ENCODE results near the gene CDC20.

CDC20 gene

DNA sequence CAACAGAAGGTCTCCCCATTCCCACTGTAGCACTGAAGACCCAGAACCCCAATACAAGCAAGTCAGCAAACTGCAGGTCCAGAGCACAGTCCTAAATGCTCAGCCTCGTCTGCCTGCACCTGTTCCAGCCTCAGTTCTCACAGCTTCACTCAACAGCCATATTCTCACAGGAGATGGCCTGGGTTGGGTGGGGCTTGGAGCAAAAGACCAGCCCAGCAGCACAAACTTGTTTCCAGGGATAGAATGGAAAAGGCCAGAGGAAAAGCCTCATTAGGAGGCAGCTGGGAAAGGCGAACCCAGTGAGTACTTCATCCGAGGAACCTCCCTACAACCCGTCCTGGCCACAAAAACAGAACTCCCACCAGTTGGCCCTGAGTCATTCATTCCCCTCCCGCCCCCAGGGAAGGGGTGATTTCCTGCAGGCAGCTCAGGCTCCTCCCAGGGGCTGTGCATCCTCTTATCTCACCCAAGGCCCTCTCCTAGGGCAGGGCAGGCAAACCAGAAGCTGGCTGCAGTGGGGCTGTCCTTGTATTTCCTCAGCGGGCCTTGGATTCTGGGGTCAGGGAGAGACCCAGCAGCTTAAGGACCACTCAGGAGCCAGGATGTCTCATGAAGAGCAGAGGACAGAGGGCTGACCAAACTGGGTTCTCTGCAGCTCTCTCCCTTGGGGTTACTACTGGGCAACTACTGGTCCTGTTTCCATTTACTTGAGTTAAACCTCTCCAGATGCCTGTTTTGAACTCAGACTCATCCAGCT is 28.6 kb upstream of the CDC20 start:
- DNase-seq, result peak; percentile 79

DNA sequence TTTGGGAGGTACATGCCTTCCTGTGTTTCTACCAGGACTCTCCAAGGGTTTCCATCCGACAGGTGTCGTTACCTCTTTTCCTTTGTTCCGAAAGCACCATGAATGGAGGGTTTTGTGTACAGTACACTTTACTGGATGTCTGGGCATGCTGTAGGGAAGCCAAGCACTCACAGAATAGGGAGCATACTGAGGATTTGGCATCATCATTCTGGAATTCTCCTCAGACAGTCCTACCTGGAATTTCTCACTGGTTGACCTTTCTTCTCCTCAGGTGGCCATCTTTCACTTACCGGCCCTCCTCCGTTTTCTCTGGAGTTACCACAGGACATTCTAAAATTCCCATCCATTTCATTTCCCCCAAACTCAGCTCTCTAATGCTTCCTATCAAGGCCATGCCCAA is 27.1 kb upstream of the CDC20 start:
- no peak for DNase-seq

DNA sequence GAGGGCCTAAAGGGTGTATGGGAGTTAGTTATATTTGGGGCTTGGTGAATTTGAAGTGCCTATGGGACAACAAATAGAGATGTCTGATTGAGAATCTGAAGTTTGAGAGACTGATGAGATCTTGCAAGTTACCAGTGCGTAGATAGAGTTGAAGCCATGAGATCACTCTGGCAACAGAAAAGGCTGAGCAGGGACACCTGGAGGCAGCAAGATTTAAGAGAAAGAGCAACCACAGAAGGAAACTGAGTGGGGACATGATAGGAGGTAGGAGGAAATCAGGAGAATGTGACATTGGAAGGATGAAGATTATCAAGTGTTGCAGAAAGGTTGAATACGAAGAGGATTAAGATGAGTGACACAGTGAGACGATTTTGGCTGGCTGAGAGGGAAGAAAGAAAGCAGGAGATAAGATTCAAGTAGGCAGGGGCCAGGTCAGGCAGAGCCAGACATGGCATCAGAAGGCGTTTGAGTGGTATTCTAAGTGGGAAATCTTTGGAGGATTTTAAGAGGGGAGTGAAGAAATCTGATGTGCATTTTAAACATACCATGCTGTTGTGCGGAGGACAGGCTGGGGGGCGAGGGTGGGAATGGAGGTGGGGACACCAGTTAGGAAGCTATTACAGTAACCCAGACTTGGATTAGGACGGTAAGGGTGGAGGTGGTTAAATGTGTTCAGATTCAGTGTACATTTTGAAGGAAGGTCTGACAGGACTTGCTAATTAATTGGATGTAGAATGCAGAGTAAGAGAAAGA is 24.2 kb upstream of the CDC20 start:
- no peak for DNase-seq

DNA sequence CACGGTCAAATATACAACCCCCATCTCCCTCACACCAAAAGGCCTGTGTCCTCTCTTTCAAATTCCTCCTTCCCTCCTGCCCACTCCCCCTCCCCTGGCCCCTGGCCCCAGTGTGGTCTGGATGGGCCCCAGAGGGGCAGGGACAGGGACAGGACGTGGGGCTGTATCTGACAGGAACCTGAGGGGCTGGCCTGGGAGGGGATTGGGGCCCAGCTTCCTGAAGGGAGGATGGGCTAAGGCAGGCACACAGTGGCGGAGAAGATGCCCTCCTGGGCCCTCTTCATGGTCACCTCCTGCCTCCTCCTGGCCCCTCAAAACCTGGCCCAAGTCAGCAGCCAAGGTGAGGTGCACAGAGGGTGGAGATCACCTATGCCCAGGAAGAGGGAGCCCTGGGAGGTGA is 21.2 kb upstream of the CDC20 start, which contains the start of gene MPL:
TSS of gene MPL (plus strand) at position 231 of the 400 bp plus-strand sequence. CDS start at position 262, 31 bp downstream.
- DNase-seq, result no peak

DNA sequence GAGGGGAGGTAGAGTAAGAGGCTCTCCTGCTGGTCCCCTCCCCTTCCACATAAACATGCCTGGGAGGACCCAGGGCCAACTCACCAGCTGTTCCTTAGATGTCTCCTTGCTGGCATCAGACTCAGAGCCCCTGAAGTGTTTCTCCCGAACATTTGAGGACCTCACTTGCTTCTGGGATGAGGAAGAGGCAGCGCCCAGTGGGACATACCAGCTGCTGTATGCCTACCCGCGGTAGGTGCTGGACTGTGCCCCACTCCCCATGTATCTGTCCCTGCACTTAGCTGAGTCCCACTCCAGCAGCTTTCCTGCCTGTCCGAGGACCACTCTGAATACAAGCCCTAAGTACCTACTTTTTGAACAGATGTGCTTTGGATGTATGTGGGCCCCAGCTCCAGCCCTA is 20.8 kb upstream of the CDC20 start:
- DNase-seq, result no peak

DNA sequence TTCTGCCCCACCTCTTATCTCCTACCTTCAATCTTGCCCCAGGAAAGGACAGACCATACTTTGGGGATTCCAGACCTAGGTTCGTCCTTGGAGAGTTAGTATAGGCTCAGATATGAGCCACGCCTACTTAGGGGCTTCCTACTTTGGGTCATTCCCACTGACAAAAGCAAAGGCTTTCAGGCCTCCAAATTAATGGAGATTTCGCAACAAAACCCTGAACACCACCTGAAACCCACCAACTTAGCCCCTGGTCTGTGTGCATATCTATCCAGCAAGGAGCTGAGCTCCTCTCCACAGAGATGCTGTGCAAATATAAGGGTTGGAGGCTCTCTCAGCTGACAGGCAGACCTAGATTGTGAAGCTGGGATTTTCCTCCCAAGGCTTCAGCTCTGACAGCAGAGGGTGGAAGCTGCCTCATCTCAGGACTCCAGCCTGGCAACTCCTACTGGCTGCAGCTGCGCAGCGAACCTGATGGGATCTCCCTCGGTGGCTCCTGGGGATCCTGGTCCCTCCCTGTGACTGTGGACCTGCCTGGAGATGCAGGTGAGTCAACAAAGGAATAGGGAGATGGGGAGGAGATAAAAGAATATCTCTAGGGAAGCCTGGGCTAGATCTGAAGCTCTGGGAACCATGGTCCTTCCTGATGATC is 19.1 kb upstream of the CDC20 start:
- no peak for DNase-seq

DNA sequence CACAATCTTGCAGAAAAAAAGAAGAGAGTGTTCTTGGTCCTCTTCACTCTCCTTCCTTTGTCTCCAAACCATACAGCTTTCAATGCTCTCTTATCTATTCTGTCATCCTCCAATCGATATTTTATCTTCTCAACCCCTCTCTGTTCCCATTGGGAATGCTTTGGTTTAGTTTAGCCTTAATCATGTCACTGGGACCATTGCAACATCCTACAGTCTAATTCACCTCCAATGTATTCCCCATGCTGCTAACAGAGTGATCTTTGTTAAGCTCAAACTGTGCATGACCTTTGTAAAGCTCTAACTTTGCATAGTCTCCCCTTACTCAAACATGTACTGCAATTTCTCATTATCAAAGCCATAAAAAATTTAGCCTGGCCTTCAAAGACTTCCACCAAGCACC is 18.2 kb upstream of the CDC20 start:
- DNase-seq, result no peak

DNA sequence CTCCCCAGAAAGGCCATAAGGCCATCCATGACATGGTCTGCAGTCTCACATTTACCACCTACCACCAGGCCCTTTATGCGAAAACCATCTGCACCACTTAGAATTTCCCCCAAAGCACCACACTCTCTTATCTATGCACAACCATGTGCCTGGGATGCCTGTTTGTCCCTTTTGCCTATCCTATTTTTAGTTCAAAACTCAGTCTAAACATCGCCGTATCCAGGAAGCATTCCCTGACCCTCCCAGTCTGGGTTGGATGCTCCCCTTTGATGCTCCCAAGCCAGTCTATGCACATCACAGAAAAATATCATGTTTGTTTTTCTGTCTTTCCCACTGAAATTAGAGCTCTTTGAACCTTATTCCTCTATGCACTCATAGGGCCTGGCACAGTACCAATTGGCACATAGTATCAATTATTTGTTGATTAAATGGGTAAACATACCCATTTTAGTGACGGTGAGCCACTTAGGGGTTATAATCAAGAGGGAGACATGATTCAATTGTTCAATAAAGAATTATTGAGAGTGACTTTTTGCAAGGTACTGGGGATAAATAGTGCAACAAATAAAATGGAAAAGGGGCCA is 14.4 kb upstream of the CDC20 start:
- no peak for DNase-seq

DNA sequence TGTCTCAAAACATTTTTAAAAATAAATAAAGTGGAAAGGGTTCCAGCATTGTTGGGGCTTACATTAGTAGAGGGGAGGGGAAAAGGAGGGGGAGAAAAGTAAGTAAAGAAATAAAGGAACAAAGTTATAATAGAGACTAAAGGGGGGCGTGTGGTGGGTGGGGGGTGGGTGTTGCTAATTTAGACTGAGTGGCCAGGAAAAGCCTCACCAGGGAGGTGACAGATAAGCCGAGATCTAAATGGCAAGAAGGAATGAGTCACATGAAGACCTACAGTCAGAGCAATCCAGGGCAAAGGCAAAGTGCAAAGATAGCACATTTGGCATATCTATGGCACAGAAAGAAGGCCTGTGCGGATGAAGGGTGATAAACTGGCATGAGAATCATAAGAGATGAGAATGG is 13.7 kb upstream of the CDC20 start:
- no peak for DNase-seq

DNA sequence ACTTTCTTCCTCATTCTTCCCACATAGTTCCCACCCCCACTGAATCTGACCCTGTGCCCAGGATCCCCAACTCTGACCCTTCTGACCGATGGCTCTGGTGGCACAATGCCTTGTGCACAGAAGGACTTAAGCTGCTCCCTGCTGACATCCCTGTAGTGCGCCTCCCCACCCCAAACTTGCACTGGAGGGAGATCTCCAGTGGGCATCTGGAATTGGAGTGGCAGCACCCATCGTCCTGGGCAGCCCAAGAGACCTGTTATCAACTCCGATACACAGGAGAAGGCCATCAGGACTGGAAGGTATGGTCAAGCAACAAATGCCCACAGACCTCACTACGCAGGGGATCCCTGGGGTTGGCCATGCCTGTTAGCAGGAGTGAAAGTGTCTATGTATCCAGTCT is 12.1 kb upstream of the CDC20 start:
- no peak for DNase-seq

DNA sequence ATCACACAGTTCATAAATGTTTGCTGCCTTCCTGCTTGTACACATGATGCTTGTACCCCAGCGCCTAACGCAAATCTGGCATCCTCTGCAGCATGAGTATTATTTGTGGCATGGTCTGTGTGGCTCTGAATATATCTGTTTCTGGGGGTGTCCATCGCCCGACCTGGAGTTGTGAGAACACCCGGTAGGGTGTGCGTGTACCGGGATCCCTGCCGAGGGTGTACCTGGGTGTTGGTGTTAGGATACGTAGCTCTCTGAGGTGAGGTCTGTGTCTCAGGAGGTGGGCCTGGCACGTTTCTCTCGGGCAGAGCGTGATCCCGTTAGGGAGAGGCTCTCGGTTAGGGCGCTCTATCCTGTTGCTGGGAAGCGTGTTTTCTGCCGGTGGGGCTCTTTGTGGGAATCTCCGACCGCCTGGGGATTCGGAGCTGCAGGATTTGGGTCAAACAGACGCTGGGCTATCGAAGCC is 10.4 kb upstream of the CDC20 start:
- DNase-seq, result no peak

DNA sequence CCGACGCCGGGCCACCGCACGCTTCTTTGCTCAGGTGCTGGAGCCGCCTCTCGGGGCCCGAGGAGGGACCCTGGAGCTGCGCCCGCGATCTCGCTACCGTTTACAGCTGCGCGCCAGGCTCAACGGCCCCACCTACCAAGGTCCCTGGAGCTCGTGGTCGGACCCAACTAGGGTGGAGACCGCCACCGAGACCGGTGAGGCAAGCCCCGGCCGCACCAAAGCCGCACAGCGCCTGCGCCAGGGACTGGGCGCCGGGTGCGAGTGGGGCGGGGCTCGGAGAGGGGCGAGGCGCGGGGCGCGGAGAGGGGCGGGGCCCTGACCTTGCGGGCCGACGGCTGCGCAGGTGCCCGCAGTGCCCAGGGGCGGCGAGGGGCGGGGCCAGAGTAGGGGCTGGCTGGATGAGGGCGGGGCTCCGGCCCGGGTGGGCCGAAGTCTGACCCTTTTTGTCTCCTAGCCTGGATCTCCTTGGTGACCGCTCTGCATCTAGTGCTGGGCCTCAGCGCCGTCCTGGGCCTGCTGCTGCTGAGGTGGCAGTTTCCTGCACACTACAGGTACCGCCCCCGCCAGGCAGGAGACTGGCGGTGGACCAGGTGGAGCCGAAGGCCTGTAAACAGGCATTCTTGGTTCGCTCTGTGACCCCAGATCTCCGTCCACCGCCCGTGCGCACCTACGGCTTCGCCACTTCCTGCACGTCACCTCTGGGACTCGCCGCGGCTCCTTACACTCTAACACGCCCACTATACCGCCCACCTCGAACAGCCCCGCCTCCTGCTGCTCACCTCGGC is 9.8 kb upstream of the CDC20 start:
- DNase-seq, result peak; percentile 53

DNA sequence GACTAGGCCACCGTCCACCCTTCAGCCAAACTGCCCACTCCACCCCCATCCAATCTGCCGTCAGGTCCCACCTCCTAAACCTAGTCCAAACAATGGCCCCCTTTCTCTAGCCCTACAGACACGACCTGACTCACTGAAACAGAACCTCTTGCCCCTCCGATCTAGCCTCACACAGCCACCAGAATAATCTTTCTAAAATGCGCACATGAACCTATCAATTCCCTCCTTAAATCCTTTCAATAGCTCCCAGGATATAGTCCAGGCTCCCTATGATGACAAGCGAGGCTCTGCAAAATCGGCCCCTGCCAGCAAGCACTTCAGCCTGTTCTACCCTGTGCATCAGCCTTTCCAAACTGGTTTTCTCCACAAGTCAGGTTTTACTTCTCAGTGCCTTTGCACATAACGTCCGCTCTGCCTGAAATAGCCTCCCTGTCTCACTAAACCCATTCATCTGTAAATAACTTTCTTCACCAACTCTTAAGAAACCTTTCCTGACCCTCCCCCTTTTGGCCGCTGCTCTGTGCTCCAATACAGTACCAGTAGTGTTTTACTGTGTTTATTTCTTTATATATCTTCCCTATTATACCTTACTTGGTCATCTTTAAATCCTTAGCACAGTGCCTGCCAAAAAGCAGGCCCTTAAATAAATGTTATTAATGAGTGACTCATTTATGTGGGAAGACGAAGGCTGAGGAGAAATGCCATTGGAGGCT is 9.0 kb upstream of the CDC20 start:
- no peak for DNase-seq

DNA sequence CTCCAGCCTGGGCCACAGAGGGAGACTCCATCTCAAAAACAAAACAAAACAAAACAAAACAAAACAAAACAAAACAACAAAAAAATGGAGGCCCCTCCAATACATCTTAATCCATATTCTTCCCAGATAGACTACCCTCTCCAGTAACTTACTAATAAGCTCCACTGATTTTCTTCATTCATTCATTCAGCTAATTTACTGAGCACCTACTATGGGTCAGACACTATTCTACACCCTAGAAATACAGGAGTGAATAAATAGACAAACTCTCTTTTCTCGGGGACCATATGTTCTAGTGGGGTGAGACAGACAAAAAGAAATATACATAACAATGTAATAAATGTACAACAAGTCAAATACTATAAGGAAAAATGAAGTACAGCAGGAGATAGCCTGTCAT is 7.8 kb upstream of the CDC20 start:
- DNase-seq, result no peak

DNA sequence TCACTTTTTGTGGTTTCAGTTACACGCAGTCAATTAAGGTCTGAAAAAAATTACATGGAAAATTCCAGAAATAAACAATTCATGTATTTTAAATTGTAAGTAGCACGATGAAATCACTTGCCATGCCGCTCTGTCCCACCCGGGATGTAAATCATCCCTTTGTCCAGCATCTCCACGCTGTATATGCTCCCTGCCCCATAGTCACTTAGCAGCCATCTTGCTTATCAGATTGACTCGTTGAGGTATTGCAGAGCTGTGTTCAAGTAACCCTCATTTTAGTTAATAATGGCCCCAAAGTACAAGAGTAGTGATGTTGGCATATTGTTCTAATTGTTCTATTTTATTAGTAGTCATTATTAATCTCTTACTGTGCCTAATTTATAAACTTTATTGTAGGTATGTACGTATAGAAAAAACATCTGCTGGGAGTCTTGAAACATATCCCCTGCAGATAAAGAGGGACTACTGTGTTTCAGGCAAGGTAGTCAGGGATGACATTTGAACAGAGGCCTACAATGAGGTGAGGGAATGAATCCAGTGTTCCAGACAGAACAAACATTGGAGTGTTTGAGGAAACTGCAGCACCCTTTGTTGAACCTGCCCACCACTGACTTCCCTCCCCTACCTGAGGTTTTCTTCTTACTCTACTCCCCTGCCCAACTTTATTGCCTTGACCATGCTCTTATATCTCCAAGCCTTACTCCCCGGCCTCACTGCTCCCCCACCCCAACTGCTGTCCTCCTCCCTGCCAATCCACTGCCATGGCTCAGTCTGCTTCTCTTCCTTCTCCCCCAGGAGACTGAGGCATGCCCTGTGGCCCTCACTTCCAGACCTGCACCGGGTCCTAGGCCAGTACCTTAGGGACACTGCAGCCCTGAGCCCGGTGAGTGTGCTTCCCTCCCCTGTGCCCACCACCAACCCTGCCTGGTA is 7.1 kb upstream of the CDC20 start:
- DNase-seq, result no peak

DNA sequence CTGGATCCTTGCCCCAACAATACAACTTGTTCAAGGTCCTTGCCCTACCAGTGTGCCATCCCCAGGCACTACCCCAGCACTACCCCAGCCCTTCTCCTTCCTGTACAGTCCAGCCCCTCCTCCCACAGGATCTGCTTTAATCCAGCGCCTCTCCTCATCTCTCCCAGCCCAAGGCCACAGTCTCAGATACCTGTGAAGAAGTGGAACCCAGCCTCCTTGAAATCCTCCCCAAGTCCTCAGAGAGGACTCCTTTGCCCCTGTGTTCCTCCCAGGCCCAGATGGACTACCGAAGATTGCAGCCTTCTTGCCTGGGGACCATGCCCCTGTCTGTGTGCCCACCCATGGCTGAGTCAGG is 6.5 kb upstream of the CDC20 start:
- DNase-seq, result no peak

DNA sequence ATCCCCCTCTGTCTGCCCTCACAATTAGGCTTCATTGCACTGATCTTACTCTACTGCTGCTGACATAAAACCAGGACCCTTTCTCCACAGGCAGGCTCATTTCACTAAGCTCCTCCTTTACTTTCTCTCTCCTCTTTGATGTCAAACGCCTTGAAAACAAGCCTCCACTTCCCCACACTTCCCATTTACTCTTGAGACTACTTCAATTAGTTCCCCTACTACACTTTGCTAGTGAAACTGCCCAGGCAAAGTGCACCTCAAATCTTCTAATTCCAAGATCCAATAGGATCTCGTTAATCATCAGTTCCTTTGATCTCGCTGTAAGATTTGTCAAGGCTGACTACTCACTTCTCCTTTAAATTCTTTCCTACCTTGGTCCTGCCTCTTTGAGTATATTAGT is 5.9 kb upstream of the CDC20 start:
- no peak for DNase-seq

DNA sequence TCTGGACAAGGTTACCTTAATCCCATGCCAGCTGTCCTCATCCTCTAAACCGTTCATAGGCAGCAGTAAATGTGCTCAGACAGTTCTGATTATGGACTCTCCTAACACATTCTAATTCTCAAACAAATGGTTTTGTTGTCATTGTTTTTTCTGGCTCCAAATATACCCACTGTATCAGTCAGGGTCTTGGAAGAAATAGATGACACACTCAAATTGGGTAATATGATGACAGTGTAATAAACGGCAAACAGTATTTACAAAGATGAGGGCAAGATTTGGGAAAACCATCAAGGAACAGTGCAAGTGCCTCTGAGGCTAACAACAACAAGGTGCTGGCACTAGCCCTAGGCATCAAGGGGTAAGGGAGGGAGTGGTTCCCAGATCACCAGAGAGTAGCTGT is 4.3 kb upstream of the CDC20 start:
- DNase-seq, result no peak

DNA sequence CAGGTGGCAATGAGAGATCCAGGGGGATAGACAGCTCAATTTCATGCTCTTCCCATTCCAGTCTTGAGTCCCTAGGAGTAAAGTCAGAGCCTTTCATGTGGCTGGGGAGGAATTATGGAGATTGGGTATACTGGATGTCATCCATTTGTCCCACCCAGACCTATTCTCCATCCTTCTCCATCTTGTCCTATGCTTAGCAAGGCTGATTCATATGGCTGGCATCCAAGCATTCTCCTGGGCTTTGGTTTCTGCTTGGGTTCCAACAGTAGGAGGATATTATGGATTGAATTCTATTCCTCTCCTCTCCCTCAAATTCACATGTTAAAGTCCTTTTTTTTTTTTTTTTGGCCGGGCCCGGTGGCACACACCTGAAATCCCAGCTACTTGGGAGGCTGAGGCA is 3.8 kb upstream of the CDC20 start:
- no peak for DNase-seq

DNA sequence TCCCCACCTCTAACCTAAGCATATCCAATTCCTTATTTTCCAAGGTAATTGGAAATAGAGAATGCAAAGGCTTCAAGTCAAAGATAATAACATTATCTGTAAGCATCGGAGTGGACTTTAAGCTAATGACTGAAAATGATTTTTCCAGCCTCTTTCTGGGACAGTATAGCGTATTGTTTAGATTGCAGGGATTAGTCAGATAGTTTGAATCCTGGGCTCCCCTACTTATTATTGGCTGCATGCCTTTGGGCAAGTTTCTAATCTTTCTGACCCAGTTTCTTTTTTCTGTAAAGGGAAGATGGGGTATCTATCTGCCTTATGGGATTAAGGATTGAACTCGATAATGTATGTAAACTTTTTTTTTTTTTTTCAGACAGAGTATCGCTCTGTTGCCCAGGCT is 1.5 kb upstream of the CDC20 start:
- DNase-seq, result no peak

All from stimulated activated CD8-positive, alpha-beta memory T cell treated with anti-CD3 and anti-CD28 coated beads, Interleukin-4, amount 100 ng/mL, for 48 hours (primary cell).